Left ventricle myocardium inferior (tissue), 1 donor: ENCODE measurements around the gene FRMD4A. TPM values are rescaled to one million over a fixed set of nuclear protein-coding genes. Genes with fewer than 3 reads are reported as not detected.
"Not testable (repeated sequence)": the region's sequence is repeated elsewhere in the genome, so short reads cannot be mapped to it uniquely, and the experiment has no call there.

Experiments used
- DNase-seq: peaks from one replicate; pipeline ENCODE4 v3.0.0-alpha.2; 2020
- H3K27ac ChIP-seq: fragments of 200-600 bp; replicated peaks from 2 replicates; pipeline ENCODE4 v1.8.0; 2021
- H3K27me3 ChIP-seq: fragments of 200-600 bp; 2 replicates; pipeline ENCODE4 v1.8.0; 2021; ENCODE audit warnings: low read depth
- H3K36me3 ChIP-seq: fragments of 200-600 bp; 2 replicates; pipeline ENCODE4 v1.8.0; 2021
- H3K4me1 ChIP-seq: fragments of 200-600 bp; 2 replicates; pipeline ENCODE4 v1.8.0; 2021
- H3K4me3 ChIP-seq: fragments of 200-600 bp; 2 replicates; pipeline ENCODE4 v1.8.0; 2021; ENCODE audit warnings: mild to moderate bottlenecking, moderate library complexity
- H3K9me3 ChIP-seq: fragments of 200-600 bp; replicated peaks from 2 replicates; pipeline ENCODE4 v1.8.0; 2021
- CTCF ChIP-seq: fragments of 200-600 bp; IDR thresholded peaks from 2 replicates; pipeline ENCODE4 v1.8.0; 2021; ENCODE audit warnings: antibody characterized with exemption, mild to moderate bottlenecking, borderline replicate concordance
- intact Hi-C: fragments of 100-400 bp; cut with micrococcal nuclease; formaldehyde crosslinking; loops from one replicate; pipeline ENCODE4 v1.11.0; 2022
- total RNA-seq: library from RNA; stranded (reverse); fragmentation: NEBNext Ultra II Directional; extraction: Animal tissue kit (Norgen Biotek cat#: 25700); gene quantifications from one replicate; pipeline ENCODE4 v1.2.1, GENCODE V29; 2021
- donor health status: DM: no; HTN: yes; CAD: no; lungs with severe emphysema.

The FRMD4A gene
- total RNA-seq, 1 donor from 2014 or later: 26.1 TPM

DNA sequence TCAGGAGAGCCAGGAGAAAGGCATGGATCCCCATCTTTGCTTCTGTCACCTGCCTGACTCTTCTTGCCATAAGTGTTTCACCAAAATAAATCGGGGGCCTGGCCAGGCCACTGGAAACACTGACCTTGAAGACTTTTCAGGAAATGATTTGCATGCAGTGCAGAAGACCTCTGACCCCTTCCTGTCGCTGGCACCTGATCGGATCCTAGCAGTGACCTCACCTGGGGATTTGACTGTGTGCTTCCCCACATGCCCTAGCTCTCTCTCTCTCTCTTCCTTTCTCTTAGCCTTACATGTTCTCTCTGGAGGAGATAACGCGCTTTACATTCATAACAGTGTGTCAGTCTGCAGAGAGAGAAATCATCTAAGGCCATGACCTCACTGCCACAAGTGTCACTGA lies 500.9 kb downstream of the FRMD4A start:
- Histone ChIP-seq H3K27ac (no peak overlapping the region), H3K4me1 (peaks cover 53% of the 10 kb centered on the region), H3K36me3 (no peaks in the 10 kb centered on the region), H3K9me3 (no peaks in the 10 kb centered on the region), H3K4me3 (no peak overlapping the region), H3K27me3 (no peaks in the 10 kb centered on the region)
- DNase-seq: no peak
- intact Hi-C loops: no loop called here
- no peak for TF ChIP-seq CTCF

- intact Hi-C loops, H3K27me3 ChIP-seq, DNase-seq, H3K36me3 ChIP-seq, H3K27ac ChIP-seq, H3K4me3 ChIP-seq, H3K9me3 ChIP-seq: not testable (repeated sequence)
- peaks cover 45% of the 10 kb centered on the region for H3K4me1 ChIP-seq
Measured at GRCh38 chr10:13828284-13828683, 502.4 kb downstream of the FRMD4A start.

DNA sequence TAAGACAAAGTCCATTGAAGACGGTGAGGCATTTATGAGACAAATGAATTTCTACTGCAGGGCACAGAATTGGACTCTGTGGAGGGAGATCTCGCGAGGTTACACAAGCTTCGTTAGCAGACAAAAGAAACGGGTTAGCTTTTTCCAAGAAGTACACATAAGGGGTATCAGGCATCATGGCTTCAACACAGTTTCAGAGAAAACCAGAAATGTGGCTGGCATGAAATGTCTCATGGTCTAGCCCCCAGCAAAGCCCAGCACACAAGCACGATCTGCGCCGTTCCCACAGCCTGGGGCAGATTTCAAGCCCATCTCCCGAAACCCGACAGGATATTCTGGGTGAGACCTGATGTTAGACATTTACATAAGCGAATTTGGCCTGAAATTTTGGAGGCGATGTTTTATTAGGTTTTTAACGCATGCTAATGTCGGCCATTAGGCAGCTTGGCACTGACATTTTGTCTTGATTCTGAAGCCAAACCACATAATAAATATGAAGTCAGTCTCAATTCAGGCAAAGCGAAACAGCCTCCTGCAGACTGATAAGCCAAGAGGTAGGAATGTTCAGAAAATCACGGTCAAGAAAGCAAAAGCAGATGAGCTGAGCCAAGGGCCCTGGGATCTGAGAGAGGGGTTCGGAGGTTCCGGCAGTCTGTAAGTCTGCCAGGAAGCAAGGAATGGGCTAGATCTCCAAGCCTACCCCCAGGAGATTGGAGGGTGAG lies 503.5 kb downstream of the FRMD4A start:
- Histone ChIP-seq H3K36me3 (no peaks in the 10 kb centered on the region), H3K4me3 (no peak overlapping the region), H3K4me1 (peaks cover 46% of the 10 kb centered on the region), H3K27ac (no peak overlapping the region), H3K27me3 (no peaks in the 10 kb centered on the region), H3K9me3 (no peaks in the 10 kb centered on the region)
- intact Hi-C loops: no loop called here
- no peak for DNase-seq
- TF ChIP-seq CTCF: no peak

DNA sequence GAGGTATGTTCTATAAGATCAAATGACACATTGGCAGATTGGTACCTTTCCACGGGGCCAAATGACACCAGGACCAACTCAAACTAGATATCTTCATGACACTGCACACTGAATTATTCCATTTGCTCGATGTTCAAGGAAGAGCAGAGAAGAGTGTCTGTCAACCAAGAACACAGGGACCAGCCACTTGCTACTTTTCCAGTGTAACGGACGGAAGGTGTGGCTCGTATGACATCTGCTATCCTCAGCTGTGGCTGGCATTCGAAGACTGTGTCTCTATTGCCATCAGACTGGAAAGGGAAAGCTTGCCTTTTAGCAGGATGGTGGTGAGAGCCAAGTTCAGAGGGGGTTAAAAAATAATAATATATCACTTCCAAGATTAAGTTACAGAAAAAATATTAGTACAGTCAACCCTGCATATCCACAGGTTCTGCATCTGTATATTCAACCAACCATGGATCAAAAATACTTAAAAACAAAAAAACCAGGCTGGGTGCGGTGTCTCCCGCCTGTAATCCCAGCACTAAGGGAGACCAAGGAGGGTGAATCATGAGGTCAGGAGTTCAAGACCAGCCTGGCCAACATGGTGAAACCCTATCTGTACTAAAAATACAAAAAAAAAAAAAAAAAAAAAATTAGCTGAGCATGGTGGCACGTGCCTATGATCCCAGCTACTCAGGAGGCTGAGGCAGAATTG lies 506.9 kb downstream of the FRMD4A start:
- no peaks in the 10 kb centered on the region for H3K36me3 ChIP-seq
- peaks cover 48% of the 10 kb centered on the region for H3K4me1 ChIP-seq
- no peak overlapping the region for H3K4me3 ChIP-seq
- DNase-seq: no peak
- no peaks in the 10 kb centered on the region for H3K9me3 ChIP-seq
- intact Hi-C loops: no loop called here
- TF ChIP-seq CTCF: no peak
- H3K27me3 ChIP-seq: no peaks in the 10 kb centered on the region
- no peak overlapping the region for H3K27ac ChIP-seq

- H3K4me3 ChIP-seq: no peak overlapping the region
- H3K36me3 ChIP-seq: no peaks in the 10 kb centered on the region
- H3K4me1 ChIP-seq: peaks cover 48% of the 10 kb centered on the region
- TF ChIP-seq CTCF: no peak
- no peaks in the 10 kb centered on the region for H3K9me3 ChIP-seq
- H3K27ac ChIP-seq: no peak overlapping the region
- intact Hi-C loops: no loop called here
- no peaks in the 10 kb centered on the region for H3K27me3 ChIP-seq
- DNase-seq: no peak
Measured at GRCh38 chr10:13823096-13823708, 507.5 kb downstream of the FRMD4A start.

GRCh38 chr10:13822490-13822889 lies 508.2 kb downstream of the FRMD4A start:
- intact Hi-C loops: no loop called here
- no peak for DNase-seq
- Histone ChIP-seq H3K27ac (peak overlapping the region; percentile 30), H3K9me3 (no peaks in the 10 kb centered on the region), H3K4me1 (peaks cover 51% of the 10 kb centered on the region), H3K27me3 (no peaks in the 10 kb centered on the region), H3K36me3 (no peaks in the 10 kb centered on the region), H3K4me3 (no peak overlapping the region)
- no peak for TF ChIP-seq CTCF
